CD1c-positive myeloid dendritic cell (primary cell): ENCODE measurements around the gene TMEM132E.
"Not testable (repeated sequence)": the region's sequence is repeated elsewhere in the genome, so short reads cannot be mapped to it uniquely, and the experiment has no call there.

Source experiments
- DNase-seq: peaks from one replicate; pipeline ENCODE4 v3.0.0-alpha.2; 2016; ENCODE audit errors: extremely low spot score

Gene TMEM132E, protein sequence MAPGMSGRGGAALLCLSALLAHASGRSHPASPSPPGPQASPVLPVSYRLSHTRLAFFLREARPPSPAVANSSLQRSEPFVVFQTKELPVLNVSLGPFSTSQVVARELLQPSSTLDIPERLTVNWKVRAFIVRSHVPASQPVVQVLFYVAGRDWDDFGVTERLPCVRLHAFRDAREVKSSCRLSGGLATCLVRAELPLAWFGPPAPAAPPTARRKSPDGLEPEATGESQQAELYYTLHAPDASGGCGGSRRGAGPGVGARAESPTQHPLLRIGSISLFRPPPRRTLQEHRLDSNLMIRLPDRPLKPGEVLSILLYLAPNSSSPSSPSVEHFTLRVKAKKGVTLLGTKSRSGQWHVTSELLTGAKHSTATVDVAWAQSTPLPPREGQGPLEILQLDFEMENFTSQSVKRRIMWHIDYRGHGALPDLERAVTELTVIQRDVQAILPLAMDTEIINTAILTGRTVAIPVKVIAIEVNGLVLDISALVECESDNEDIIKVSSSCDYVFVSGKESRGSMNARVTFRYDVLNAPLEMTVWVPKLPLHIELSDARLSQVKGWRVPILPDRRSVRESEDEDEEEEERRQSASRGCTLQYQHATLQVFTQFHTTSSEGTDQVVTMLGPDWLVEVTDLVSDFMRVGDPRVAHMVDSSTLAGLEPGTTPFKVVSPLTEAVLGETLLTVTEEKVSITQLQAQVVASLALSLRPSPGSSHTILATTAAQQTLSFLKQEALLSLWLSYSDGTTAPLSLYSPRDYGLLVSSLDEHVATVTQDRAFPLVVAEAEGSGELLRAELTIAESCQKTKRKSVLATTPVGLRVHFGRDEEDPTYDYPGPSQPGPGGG (N-terminal part only)

DNA sequence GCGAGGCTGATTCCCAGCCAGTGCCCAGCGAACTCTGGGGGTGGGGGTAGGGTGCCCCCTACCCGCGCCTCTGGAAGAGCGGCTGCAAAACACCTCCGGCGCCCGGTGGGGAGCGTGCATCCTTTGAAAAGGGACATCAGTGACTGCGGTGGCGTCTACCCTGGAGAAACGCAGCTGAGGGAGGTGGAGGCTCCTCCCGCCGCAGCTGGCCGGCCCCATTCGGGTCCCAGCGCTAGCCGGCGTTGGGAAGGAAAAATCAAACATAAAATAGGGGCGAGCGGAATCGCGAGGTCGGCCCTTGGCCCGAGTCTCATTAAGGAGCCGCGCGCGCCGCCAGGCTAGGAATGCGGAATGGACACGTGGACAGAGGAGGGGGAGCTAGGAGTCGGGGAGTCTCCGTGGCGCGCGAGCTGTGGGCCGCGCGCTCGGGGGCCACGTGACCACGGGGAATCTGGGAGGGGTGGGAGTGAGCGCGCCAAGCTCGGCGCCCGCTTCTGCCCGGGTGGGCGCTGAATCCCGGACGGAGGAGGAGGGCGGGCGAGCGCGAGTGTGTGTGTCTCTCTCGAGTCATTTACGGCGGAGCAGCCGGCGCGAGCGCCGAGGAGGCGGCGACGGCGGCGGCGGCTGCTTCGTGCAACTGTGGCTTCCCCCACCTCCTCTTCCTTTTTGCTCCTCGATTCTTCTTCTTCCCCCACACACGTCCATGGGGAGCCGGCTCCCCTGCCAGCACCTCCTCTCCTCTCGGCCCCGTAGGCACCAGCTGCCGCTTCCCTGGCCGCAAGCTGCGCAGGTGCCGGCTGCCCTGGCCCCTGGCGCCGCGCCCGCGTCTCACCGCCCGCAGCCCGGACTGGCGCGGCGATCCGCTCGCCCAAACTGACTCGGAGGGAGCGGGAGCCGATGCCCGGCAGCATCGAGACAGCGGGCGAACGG is at the start of gene TMEM132E:
TSS of gene TMEM132E (plus strand) at position 566 of the 930 bp plus-strand sequence. CDS start 1,495 bp downstream, outside the sequence.
- DNase-seq: no peak

DNA sequence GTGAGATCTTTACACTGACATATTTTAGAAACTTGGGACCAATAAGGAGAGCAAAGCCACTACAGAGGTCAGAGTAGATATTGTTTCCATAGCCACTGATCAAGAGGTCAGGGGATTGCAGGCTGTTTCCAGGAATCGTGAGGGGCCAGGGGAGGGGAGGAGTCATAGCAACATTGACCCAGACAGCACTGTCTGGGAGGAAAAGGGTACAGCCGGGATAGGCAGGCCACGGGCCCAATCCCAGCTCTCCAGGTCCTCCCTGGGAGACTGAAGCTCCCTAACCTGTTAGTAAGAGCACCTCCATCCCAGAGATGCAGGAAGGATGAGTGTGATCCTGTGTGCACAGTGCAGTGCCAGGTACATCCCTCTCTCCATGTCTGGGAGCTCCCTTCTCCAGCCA is 48.5 kb upstream of the TMEM132E start:
- DNase-seq: no peak

DNA sequence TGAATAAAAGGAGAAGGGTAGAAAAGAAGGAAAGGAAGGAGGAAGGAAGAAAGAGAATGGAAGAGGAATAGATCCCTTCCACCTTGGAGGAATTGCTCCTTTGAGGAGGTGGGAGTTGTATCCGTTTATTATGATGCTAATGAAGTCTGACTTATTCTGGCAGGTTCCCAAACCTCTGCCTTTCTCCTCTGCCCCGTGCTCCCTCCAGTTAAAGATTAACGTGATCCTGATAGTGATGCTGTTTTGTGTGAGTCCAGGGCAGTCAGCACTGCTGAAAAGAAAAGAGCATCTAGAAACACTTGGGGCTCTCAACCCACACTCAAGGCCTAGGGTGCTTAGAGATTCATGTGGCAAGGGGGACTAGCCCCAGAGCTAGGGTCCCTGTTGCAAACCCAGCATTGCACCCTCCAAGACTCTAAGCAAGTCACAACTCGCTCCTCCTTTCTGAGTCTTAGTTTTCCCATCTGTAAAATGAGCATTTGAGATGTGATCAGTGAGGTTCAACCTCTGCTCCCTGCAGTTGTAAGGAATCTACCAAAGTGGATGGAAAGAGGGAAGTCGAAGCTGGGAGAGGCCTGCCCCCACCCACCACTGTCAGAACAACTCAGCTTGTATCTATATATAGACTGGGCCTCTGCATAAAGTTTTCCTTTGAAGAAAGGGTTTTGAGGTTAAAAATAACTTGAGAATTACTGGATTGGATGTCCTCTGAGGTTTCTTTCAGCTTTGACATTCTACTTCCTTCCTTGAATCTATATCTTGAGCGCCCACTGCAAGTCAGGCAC is 46.9 kb upstream of the TMEM132E start:
- DNase-seq: peak; percentile 4

DNA sequence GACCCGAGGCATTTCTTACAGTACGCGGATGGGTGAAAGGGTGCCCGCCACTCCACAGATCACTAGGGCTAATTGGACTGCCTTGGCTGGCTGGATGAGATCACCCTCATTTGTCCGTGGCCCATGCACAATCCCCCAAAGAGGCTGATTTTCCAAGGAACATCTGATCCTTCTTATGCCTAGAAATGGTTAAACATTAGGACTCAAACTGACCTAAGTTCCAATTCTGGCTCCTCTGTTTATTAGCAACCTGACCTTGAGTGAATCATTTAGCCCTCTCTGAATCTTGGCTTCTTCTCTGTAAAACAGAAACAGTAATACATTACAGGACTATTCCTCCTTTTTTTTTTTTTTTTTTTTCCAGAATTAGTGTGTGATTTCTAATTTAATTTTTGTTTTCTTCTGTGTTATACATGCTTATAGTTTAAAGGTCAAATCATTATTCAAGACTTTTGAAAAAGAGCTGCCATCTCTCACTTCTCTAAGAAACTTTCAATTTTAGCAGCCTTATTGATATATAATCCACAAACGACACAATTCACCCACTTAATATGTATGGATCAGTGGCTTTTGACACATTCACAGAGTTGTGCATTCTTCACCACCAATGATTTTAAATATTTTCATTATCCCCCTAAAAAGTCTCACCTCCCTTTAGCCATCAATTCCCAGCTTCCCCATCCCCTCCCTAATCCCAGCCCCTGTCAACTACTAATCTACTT is 45.4 kb upstream of the TMEM132E start:
- DNase-seq: no peak

DNA sequence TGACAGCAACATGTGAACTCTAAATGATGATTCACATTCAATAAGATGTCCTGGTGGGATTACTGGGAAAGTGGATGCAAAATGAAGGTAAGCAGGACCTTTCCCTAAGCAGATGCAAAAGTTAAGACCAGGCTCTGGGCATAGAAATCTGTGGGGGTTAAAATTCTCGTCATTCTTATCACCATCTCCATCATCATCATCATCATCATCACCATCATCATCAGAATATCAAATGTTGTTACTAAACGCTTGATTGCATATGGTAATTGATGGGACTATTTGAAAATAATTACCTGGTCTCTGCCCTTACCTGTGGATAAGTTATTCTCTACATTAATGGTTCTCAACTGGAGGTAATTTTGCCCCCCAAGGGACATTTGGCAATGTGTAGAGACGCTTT is 41.9 kb upstream of the TMEM132E start:
- no peak for DNase-seq

DNA sequence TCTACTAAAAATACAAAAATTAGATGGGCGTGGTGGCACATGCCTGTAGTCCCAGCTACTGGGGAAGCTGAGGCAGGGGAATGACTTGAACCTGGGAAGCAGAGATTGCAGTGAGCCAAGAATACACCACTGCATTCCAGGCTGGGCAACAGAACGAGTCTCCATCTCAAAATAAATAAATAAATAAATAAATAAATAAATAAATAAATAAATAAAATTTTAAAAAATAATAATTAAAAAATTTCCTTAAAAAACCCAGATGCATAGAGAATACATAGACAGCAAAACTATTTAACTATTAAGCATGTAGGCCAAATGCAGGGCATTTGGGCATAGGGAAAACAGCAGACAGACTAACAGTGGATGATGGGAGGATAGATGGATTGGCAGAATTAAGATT is 40.8 kb upstream of the TMEM132E start:
- not testable (repeated sequence) for DNase-seq

DNA sequence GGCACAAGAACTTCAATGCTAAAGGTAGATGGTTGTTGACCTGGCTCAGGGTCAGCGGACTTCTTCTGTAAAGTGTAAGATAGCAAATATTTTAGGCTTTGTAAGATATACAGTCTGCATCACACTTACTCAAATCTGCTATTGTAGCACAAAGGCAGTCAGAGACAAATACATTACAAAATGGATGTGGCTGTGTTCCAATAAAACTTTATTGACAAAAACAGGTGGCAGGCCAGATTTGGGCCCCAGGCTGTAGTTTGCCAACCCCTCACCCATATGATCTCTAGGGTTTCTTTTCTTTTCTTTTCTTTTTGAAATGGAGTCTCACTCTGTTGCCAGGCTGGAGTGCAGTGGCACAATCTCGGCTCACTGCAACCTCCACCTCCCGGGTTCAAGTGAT is 39.5 kb upstream of the TMEM132E start:
- no peak for DNase-seq

DNA sequence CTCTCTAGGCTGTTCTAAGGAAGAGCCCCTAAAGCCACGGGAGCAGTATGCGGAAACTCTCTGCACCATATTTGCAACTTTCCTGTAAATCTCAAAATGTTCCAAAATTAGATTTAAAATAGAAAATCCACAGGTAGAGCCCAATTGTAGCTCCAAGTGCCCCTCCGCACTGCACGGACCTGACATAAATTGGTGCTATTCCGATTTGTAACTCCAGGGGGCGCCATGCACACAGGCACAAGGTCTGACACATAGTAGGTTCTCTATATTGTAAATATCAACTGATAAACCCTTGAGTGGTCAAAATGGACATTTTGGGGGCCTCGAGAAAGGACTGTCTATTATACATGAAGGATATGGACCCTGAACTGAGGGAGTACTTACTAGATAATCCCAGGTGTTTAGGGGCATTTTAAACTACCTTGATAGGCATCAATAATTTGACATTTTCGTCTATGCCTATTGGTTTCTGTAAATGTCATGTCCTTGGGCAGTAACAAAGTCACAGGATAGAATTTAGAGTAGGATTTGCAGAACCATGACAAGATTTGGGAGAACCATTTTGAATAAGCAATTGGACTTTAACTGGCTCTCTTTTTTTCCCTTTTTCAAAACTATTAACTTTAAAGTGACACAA is 36.6 kb upstream of the TMEM132E start:
- peak; percentile 58 for DNase-seq

DNA sequence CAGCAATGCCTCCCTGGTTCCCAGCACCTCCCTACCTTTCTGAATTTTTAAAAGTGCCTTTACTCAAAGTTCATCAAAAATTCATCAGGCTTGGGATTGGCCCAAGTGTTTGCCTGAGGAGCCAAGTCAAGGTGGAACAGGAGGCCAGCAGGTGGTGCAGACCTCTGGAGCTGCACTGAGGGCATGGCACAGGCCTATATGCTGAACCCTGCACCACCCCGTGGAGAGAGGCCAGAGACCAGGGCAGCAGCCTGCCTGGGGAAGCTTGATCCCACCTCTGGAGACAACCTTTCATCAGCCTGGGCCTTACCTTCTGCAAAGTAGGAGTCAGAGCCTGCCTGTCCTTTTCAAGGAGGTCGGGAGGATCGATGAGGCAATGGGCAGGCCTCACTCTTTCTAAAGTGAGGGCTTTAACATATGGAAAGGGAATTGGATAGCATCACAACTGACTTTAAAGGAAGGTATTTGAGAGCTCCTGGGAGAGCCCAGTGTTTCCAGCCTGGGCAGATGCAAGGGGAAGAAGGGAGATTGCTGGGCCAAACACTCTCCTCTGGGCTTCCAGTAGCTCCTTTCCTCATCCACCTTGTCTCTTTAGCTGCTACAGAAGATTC is 31.8 kb upstream of the TMEM132E start:
- DNase-seq: no peak

DNA sequence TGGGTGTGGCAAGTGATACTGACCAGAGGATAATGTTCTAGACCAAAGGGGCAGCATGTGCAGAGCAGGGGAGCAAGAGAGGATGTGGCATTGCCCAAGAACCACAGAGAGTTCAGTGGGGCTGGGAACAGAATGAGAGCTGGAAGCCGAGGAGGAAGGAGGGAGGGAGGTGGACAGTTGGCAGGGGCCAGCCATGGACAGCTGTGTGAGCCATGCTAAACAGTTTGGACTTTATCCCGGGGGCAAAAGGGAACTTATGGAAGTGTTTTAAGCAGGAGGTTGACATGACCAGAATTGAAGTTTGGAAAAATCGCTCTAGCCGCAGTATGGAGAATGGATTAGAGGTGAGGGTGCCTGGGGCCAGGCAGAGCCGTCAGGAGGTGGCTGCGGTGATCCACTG is 29.4 kb upstream of the TMEM132E start:
- DNase-seq: no peak

DNA sequence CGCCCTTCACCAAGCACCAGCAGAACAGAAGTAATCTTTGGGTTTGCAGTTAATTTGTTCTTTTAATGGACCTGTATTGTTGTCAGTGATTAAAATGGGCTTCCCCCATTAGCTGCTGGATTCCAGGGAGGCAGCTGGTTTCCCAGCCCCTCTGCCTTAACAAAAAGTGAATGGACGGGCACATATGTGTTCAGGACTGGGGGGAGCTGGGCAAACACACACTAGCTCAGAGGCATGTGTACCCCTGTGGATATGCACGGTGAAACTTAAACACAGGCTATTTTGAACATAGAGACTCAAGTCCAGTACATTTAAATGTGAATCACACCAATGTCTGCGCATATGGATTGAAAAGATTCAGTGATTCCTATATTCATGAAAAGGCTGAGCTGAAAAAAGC is 25.5 kb upstream of the TMEM132E start:
- no peak for DNase-seq

DNA sequence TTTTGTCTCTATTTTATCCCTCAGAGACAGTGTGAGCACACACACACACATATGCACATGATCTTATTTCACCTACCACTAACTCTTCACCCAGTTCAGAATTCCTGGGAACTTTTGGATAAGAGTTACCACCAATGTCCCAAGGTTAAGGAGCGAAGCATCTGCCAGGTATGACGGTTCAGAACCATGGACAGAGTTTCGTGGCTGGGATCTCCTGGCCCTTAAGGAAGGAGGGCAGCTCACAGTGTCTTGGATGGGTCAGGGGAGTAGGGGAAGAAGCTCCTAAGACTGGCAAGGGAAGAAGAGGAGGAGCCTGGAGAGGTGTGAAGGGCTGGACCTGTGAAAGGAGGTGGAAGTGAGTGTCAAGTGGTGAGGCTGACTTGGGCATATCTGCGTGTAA is 23.0 kb upstream of the TMEM132E start:
- no peak for DNase-seq

DNA sequence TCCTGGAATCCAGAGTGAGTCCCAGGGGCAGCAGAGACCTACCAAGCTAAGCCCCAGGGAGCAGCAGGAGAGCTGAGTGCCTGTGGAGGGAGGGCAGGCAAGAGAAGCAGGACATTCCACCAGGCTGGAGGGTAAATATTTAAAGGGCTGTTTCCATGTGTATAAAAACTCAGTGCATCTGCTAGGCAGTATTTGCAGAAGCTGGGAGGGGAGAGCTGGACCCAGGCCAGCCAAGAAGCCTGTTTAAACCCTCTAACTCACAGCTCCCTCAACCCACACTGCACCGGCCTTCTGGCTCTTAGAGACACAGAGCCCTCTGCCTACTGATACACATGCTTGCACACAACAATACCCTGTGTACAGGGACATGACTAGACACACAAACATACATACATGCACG is 22.5 kb upstream of the TMEM132E start:
- DNase-seq: no peak

DNA sequence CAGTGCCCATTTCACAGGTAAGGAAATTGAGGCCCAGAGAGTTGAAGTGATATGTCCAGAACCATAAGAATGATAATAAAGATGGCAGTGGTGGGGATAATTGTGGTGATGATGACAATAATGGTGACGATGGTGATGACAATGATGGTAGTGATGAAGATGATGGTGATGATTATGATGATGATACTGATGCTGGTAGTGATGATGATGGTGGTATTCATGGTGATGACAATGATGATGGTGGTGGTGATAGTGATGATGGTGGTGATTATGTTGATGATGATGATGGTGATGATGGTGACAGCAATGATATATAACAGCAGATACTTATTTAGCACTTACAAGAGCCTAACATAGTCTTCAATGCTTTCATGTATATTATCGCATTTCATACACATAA is 18.1 kb upstream of the TMEM132E start:
- DNase-seq: no peak

DNA sequence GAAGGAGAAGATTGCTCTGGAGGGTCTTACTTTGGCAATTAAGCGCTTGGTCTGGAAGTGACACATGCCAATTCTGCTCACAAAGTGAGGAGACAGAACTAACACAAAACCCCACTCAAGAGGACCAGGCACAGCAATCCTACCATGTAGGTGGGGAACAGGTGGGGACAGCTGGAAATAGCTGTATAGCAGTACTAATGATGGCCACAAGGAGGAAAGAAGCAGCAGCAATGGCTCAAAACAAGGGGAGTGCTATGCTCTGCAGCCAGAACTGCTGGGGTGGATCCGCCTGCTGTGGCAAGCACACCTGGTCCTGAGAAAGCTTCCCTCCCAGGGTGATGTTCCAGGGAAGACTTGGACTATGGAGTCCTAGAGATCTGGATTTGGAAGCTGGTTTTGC is 17.0 kb upstream of the TMEM132E start:
- no peak for DNase-seq

DNA sequence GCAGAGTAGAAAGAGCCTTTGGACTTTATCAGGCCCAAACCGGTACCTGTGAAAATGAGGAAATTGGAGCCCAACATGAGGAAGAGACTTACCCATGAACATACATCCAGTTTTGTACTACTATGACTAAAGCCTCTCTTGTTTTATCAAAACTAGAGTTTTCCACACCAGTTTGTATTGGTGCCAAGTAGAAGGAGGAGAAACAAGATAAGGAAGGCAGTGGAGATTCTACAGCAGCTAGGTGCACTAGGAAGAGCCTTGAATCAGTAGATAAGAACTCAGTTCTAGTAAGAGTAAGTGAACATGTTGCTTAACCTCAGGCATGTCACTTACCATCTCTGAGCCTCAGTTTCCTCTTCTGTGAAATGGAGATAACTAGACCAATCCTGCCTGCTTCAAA is 13.7 kb upstream of the TMEM132E start:
- DNase-seq: no peak

DNA sequence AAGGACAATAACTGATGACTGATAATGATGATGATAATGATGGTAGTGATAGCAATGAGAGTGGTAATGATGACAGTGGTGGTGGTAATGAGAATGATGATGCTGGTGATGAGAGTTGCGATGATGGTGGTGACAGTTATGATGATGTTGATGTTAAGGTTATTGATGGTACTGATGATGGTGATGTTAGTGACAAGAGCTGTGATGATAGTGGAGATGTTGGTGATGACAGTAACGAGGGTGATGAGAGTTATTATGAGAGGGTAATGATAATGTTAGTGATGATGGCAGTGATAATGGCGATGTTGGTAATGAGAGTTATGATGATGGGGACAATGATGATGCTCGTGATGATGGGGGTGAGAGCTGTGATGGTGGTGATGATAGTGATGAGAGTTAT is 13.2 kb upstream of the TMEM132E start:
- no peak for DNase-seq

DNA sequence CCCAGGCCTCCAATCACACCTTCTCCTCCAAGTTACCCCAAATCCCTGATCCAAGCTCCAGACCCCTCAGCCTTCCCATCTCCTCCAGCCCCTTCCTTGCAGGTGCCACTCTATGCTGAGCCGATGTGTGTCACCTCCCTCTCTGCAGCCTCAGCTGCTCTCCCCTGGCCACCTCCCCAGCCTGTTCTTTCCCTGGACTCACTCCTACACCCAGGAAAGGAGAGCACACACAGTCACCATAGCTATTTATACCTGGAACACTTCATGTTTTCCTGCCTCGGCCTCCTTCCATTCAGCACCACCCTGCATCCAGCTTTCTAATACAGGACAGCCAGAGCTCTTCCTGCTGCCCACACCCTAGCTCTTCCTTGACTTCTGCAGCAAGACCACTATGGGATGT is 12.5 kb upstream of the TMEM132E start:
- no peak for DNase-seq

DNA sequence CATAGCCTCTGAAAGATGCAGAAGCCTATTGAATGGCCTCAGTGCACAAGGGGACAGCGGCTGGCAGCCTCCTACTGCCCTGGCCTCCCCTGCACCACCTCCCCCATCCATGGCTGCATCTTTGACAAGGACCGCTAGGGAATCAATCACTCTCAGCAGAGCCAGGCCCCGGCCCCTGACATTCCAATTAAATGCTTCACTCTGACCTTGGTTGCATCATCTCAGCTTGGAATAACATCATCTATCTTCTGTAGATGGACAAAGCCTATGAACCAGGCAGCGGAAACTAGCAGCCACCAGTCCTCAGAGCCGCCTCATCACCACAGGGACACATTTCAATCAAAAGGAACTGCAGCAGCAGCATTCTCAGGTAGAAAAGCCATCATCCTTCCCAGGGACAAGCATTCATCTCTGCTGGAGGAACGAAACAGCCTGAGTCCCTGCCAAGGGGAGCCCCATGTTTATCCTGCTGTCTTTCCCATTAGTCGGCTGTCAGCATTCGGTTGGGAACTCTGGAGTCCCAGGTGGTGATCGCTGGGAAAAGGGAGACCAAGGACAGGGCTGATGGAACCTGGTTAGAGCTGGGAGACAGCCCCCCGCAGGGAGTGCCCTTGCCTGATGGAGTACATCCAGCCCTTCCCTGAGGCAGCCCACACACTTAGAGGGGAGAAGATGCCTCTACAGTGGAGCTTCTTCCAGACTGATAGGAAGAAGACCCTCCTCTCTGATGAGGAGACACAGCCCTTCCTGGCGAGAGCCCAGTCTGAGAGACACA is 11.5 kb upstream of the TMEM132E start:
- no peak for DNase-seq
